ENCODE data around the gene KIAA1958. TPM values are rescaled to one million over a fixed set of nuclear protein-coding genes. Genes with fewer than 3 reads are reported as not detected.
A peak's percentile ranks its signal among the peaks of the same experiment; 100 is the strongest.

Gene KIAA1958
- total RNA-seq, 1 experiment from 2014 or later: 18.5 TPM

GRCh38 chr9:112705768-112706427 lies 219.3 kb downstream of the KIAA1958 start:
- no peak for DNase-seq (ENCODE audit: low read depth, low spot score)
- H3K9ac ChIP-seq (ENCODE audit: low read length): no peak overlapping the region
- H3K27me3 ChIP-seq (ENCODE audit: insufficient read depth, low read length): no peaks in the 10 kb centered on the region
- no peaks in the 10 kb centered on the region for H3K4me1 ChIP-seq (ENCODE audit: control insufficient read depth in 1 of 2, insufficient read depth in 2 of 2, low read length in 2 of 2)
- H3K4me3 ChIP-seq (replicated peaks in 1 of 2; ENCODE audit: low read depth in 1 of 2, low read length in 2 of 2): no peak overlapping the region
- ChIA-PET RAD21 (ENCODE audit: low non-redundant PET in 1 of 2, low total read pairs in 2 of 2, uncharacterized antibody in 2 of 2, unreplicated experiment in 2 of 2) (interaction anchor here in 1 of 2 experiments (0.5 kb wide), 1 partner anchor 237 kb away, joined by 5 read pairs; no protein-coding TSS in a partner anchor), POLR2A (interaction anchor here (0.9 kb wide), 1 partner anchor 12 kb away, joined by 3 read pairs; the partner anchor contains the start of gene INIP), CTCF (no interaction called here)
- H4K20me1 ChIP-seq (ENCODE audit: insufficient read depth): 0 out of 2 replicates have a peak, but pooled peaks cover 4% of the 10 kb centered on the region
- peak; percentile 78 for ATAC-seq
- no peak overlapping the region for H3K27ac ChIP-seq (ENCODE audit: low read depth, low read length)
- no peak overlapping the region for H3K4me2 ChIP-seq (ENCODE audit: low read length)
- peaks cover 32% of the 10 kb centered on the region for H3K79me2 ChIP-seq (ENCODE audit: insufficient read depth, low read length)
- intact Hi-C loops (cut with micrococcal nuclease): loop anchor here (5.0 kb wide), 1 partner anchor 264 kb away; no protein-coding TSS in a partner anchor
- BruUV-seq (replicated peaks): no TSS peak
- H3K36me3 ChIP-seq (ENCODE audit: control insufficient read depth in 1 of 2, insufficient read depth in 2 of 2, low read length in 2 of 2): no peaks in the 10 kb centered on the region
- H3K9me2 ChIP-seq (ENCODE audit: insufficient read depth): no peaks in the 10 kb centered on the region
- TF ChIP-seq ZNF274 (IDR thresholded peaks at IDR 0.05; ENCODE audit: low read depth, low read length) (no peak), CTCF (IDR thresholded peaks at IDR 0.05 in 2 of 3, conservative IDR thresholded peaks at IDR 0.05 in 1 of 3; ENCODE audit: borderline replicate concordance in 1 of 3, insufficient read depth in 1 of 3, low read depth in 2 of 3, low read length in 2 of 3) (peak in 2 of 3 experiments; percentile 19 to 34; a peak in 4 of 6 replicates), RAD21 (IDR thresholded peaks at IDR 0.05; ENCODE audit: low read depth) (peak; percentile 30; the same call in 1 of the 2 replicates), EGR1 (IDR thresholded peaks at IDR 0.05; ENCODE audit: low read depth) (no peak), ATF3 (IDR thresholded peaks at IDR 0.05) (no peak), EZH2phosphoT487 (IDR thresholded peaks at IDR 0.05; ENCODE audit: borderline replicate concordance) (no peak)
- no peak overlapping the region for H2AFZ ChIP-seq (ENCODE audit: low read depth, low read length, poor library complexity, severe bottlenecking)
- no peaks in the 10 kb centered on the region for H3K9me3 ChIP-seq (ENCODE audit: control insufficient read depth in 1 of 2, insufficient read depth in 1 of 2, low read depth in 1 of 2, low read length in 2 of 2)

Measured in HCT116 (cell line).